Muscle of leg (tissue), 11 donors: ENCODE results near the gene HPSE2. TPM values are rescaled to one million over a fixed set of nuclear protein-coding genes. Genes with fewer than 3 reads are reported as not detected.

Experiments
- DNase-seq: peaks from one replicate; pipeline ENCODE4 v3.0.0; 2013
- H3K27ac ChIP-seq: one replicate; pipeline ENCODE4 v1.5.1; 2013; ENCODE audit warnings: mild to moderate bottlenecking, low read length, control low read depth
- H3K27me3 ChIP-seq: one replicate; pipeline ENCODE4 v1.6.1; 2013; ENCODE audit warnings: low read length; ENCODE audit not compliant: control insufficient read depth, insufficient read depth
- H3K36me3 ChIP-seq: one replicate; pipeline ENCODE4 v1.6.1; 2013; ENCODE audit warnings: low read length; ENCODE audit not compliant: control insufficient read depth, insufficient read depth
- H3K4me1 ChIP-seq: one replicate; pipeline ENCODE4 v1.6.1; 2013; ENCODE audit warnings: low read length; ENCODE audit not compliant: control insufficient read depth, insufficient read depth
- H3K4me3 ChIP-seq: one replicate; pipeline ENCODE4 v1.5.1; 2013; ENCODE audit warnings: low read length, control low read depth
- H3K9me3 ChIP-seq: replicated peaks from 2 replicates; pipeline ENCODE4 v1.6.1; 2013; ENCODE audit warnings: low read depth, low read length; ENCODE audit not compliant: control insufficient read depth
- WGBS: methylation state at CpG from one replicate; pipeline ENCODE4 v1.1.5; 2013; ENCODE audit warnings: missing lambda C conversion rate; ENCODE audit not compliant: insufficient coverage; 5-methylcytosine and 5-hydroxymethylcytosine counted together
- polyA plus RNA-seq, 8 donors: library from polyadenylated mRNA; unstranded; fragments of 120-200 nt; gene quantifications; one replicate each; pipeline versions ENCODE4 v1.2.1 to v1.2.3, GENCODE V29; 2013; ENCODE audit warnings: inconsistent platforms in 1 of 8, low replicate concordance in 1 of 8; ENCODE audit not compliant: insufficient read length in 8 of 8, insufficient read depth in 1 of 8
- total RNA-seq: library from RNA; stranded (reverse); fragments of 120-200 nt; gene quantifications from one replicate; pipeline ENCODE4 v1.2.4, GENCODE V29; 2013

Gene HPSE2
- total and polyA plus RNA-seq, 9 donors: 0.04 to 0.57 (median 0.13) TPM; not detected in 2

DNA sequence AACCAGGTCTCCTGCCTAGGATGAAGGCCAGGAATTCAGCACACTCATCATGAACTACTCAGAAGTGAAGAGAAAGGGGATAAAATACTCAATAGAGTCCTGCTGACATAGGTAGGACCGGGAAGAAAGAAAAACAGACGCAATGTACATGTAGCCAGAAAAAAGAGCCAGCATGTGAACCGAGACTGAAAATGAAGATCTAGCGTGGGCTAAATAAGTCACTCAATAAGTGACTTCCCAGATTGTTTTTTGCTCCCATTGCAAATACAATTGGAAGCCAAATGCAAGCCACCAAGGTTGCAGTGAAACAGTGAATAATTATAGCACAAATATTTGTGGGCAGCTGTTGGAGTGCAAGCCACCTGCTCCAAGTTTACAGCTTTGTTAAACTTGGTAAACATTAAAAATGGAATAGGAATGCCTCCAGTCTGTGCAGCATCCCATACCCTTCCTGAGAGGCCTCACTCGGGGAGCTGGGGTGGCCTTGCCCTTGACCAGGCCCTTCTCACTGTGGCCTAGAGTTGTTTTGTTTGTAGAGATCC is 754.2 kb downstream of the HPSE2 start:
- no peaks in the 10 kb centered on the region for H3K9me3 ChIP-seq
- H3K4me1 ChIP-seq: no peaks in the 10 kb centered on the region
- DNase-seq: peak; percentile 51
- no peak overlapping the region for H3K27ac ChIP-seq
- H3K4me3 ChIP-seq: no peak overlapping the region
- H3K36me3 ChIP-seq: no peaks in the 10 kb centered on the region
- WGBS: 22% methylated on average over 3 of the region's 5 CpGs
- H3K27me3 ChIP-seq: no peaks in the 10 kb centered on the region

DNA sequence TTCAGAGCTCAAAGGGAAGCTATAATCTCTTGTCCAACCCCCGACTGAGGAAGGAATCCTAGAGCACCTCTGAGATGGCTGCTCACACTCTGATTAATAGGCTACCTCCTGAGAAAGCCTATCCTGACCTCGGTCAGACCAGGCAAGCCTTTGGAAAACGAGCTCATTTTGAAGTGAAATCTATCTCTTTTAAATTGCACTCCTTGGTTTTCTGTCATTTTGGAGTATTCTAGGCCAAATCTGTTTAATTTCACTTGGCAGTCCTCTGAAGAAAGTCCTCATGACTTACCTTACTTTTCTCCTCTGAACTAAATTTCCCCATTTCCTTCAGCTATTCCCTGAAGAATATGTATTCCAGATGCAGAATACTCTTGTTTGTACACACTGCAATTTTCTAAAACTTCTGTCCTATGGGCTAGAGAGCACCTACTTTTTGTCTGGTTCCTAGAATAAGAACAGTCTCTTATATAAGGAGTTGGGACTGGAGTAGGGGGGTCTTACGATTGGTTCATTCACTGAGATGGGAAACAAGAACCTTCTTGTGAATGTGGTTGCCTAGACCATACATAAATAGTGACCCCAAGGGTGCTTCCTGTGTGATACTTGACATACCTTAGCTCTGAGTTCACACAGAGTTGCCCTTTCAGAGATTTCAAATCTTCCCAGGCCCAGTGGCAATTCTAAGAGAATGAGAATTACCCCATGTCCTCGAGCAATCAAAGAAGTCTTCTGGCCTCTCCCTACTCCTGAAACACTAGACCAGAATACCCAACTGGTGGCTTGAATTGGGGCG is 757.0 kb downstream of the HPSE2 start:
- no peaks in the 10 kb centered on the region for H3K9me3 ChIP-seq
- H3K4me3 ChIP-seq: no peak overlapping the region
- DNase-seq: no peak
- H3K27ac ChIP-seq: no peak overlapping the region
- H3K36me3 ChIP-seq: no peaks in the 10 kb centered on the region
- H3K27me3 ChIP-seq: no peaks in the 10 kb centered on the region
- H3K4me1 ChIP-seq: no peaks in the 10 kb centered on the region
- WGBS: 60% methylated on average over 3 of the region's 6 CpGs

DNA sequence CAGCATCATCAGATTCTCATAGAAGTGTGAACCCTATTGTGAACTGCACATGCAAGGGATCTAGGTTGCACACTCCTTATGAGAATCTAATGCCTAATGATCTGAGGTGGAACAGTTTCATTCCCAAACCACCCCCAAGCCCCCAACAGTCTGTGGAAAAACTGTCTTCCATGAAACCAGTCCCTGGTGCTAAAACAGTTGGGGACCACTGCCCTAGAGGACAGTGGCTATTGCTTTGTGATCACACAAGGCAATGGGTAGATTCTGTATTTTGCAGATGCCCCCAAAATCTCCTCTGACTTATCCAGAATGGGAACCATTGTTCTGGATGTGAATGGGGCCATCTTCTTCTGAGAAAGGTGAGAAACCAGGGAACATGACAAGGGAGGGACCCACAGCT is 757.8 kb downstream of the HPSE2 start:
- DNase-seq: no peak
- Histone ChIP-seq H3K36me3 (no peaks in the 10 kb centered on the region), H3K4me1 (no peaks in the 10 kb centered on the region), H3K4me3 (no peak overlapping the region), H3K27me3 (no peaks in the 10 kb centered on the region), H3K9me3 (no peaks in the 10 kb centered on the region), H3K27ac (no peak overlapping the region)

DNA sequence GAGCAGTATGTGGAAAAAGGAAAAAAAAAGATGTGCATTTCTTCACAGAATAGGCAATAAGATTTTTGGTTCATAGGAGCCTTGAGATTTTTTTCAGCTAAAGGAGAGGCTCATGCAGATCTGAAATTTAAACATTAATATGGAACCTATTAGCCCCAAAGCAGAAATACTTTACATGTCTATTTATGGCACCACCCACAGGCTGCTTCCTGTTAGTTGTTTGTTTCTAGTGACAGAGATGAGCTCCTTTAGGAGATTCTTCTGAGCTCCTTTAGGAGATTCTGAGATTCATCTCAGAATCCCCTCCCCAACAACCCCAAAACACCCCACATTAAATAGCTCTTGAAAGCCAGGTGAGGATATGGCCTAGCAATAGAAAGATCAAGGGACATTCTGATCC is 761.0 kb downstream of the HPSE2 start:
- Histone ChIP-seq H3K27me3 (peaks cover 4% of the 10 kb centered on the region), H3K27ac (no peak overlapping the region), H3K9me3 (no peaks in the 10 kb centered on the region), H3K36me3 (no peaks in the 10 kb centered on the region), H3K4me1 (no peaks in the 10 kb centered on the region), H3K4me3 (no peak overlapping the region)
- DNase-seq: no peak

DNA sequence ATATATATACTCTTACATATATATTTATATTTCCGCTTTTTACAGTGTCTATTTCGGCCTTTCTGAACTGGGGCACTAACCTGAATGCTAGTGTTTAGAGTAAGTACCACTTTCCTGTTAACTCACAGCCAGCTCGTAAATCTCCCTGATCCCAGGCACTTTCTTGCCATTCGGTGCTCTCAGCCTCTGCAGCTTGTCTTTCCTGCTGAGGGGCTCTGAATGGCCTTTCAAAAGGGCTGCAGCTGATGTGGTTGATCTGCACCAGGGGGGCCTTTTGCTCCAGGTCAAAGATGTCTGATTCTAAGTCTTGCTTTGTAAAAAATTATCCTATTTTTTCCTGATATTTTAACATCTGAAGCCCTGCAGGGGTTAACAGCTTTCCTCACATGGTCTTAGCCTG is 763.5 kb downstream of the HPSE2 start:
- Histone ChIP-seq H3K27ac (no peak overlapping the region), H3K4me1 (peaks cover 8% of the 10 kb centered on the region), H3K27me3 (peaks cover 14% of the 10 kb centered on the region), H3K9me3 (no peaks in the 10 kb centered on the region), H3K4me3 (no peak overlapping the region), H3K36me3 (no peaks in the 10 kb centered on the region)
- WGBS: 47% methylated on average over 2 of the region's 4 CpGs
- DNase-seq: no peak

DNA sequence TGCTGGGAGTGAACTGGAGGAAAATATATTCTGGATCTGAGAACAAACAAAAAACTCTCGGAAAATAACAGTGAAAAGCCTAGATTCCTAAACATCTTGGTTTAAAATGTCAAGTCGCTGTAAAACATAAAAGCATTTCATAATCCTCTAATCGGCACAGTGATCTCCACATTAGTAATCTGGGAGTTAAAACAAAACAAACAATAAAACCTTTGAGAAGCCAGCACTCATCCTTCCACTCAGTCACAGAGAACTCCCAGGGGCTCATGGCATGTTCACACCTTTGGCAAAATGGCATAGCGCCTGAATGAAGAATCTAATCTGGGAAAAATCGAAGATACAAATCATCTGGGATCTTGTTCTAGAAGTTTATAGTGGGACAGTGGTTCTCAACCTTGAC is 764.8 kb downstream of the HPSE2 start:
- WGBS: 50% methylated on average over 2 of the region's 5 CpGs
- Histone ChIP-seq H3K36me3 (no peaks in the 10 kb centered on the region), H3K27ac (no peak overlapping the region), H3K4me3 (no peak overlapping the region), H3K9me3 (no peaks in the 10 kb centered on the region), H3K27me3 (peaks cover 14% of the 10 kb centered on the region), H3K4me1 (peaks cover 8% of the 10 kb centered on the region)
- DNase-seq: no peak

DNA sequence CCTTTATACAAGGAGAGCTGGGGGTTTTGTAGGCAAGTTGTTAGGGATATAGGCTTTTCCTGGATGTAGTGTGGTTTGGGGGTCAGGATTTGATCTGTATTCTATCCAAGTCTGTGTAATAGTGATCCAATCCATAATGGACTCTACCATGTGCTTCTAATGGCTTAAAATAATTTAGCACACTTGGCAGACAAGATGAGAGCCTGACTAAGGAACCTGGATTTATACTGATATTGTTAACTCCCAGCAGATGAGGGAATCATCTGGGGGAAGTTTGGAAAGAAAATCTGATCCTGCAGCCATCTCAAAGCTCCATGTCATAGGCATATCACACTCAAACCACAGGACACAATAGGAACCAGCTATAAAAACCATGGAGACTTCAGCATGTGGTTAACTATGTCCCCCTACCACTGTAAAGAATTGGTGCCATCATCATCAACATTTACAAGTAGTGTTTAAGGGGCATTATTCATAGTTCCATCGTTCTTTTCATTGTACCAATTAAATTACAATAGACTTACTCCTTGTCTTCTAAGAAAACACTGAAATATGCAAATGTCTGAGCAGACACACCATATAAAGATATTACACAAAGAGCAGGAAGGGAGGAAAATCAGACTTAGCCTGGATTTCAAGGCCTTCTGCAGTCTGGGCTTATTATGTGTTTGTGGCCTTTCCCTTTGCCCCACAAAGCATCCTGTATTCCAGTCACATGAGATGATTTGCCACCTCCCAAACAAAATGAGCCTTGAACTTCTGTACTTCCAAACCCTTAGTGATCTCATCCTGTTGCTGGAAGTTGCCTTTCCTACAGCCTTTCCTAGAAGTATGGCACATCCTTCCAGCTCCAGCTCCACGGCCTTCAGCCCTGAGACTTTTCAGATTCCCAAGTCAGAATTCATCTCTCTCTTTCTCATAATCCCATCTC is 766.4 kb downstream of the HPSE2 start:
- DNase-seq: no peak
- Histone ChIP-seq H3K36me3 (no peaks in the 10 kb centered on the region), H3K4me1 (peaks cover 8% of the 10 kb centered on the region), H3K27ac (no peak overlapping the region), H3K27me3 (peaks cover 14% of the 10 kb centered on the region), H3K9me3 (no peaks in the 10 kb centered on the region), H3K4me3 (no peak overlapping the region)
- WGBS: no CpG with 5 or more reads among the region's 2 CpGs

DNA sequence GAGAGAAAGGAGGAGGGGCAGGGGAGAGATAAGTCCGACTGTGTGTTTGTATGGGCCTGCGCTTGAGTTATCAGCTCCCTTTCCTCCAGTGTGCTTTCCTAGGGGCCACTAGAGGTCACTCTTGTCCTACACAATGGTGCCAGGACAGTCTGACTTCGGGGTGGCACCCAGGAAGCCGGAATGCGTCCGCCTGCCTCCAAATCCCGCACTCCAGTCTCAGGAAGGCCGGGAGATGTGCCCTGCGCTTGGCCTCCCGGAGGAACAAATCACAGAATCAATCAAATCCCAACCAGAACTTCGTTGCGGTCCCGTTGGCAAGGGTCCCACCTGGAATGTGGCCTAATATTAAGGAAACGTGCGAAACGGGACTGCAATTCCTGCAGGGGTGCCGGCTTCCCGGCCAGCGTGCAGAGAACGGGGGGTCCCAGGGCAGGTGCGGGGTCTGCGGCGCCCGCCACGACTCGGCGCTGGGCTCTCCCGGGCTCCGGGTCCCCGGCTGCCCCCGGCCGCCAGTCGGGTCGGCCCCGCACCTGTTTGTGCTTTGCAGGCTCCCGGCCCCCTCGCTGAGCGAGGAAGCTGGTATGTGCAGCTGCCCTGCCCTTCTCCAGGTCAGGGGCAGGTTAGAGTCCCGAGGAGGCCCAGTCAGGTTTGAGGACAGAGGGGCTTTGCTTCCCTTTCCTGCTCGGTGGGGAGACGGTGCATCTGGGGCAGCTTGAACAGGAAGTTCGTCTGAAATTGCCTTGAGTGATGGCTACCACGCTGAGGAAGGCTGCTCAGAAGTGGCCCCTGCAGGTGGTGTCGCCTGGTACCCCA is 767.9 kb downstream of the HPSE2 start:
- WGBS: 5% methylated on average over 40 of the region's 44 CpGs
- H3K4me3 ChIP-seq: peak overlapping the region; percentile 52
- no peaks in the 10 kb centered on the region for H3K36me3 ChIP-seq
- peaks cover 14% of the 10 kb centered on the region for H3K27me3 ChIP-seq
- peak; percentile 92 for DNase-seq
- no peak overlapping the region for H3K27ac ChIP-seq
- H3K4me1 ChIP-seq: peaks cover 8% of the 10 kb centered on the region
- H3K9me3 ChIP-seq: no peaks in the 10 kb centered on the region

DNA sequence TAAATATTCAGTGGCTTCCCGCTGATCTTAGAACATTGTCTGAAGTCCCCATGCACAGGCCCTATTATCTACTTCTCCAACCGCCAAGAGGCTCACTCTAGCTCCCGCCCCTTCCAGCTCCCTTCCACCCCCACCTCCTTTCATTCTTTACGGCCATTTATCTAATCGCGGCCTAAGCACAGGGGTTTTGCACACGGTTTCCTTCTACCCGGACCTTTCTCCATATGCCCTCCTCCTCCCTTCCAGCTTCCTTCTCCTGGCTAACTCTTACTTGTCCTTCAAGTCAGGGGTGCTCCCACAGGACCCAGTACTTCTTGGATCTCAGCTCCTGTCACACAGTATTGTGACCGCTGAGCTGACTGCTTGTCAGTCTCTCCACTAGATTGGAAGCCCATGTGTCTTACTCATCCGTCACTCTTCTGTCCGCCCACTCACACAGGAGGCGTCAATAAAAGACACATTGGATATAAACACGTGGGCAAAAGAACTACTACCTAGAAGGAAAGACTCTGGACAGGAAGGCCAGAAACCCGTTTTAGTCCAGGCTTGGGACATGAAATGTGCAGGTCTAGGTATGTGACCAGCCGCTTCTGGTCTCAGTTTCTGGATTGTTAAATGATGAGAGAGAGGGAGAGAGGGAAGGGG is 768.7 kb downstream of the HPSE2 start:
- H3K27ac ChIP-seq: no peak overlapping the region
- H3K27me3 ChIP-seq: peaks cover 14% of the 10 kb centered on the region
- peaks cover 8% of the 10 kb centered on the region for H3K4me1 ChIP-seq
- DNase-seq: no peak
- WGBS: 66% methylated on average over 13 of the region's 15 CpGs
- H3K9me3 ChIP-seq: no peaks in the 10 kb centered on the region
- H3K4me3 ChIP-seq: no peak overlapping the region
- no peaks in the 10 kb centered on the region for H3K36me3 ChIP-seq
